Stimulated activated CD4-positive, alpha-beta T cell treated with anti-CD3 and anti-CD28 coated beads, Interleukin-2, amount 100 ng/mL, for 4 hours (primary cell): Measurements from ENCODE around the gene ENKD1.
A peak's percentile ranks its signal among the peaks of the same experiment; 100 is the strongest.
"Not testable (repeated sequence)": the region's sequence is repeated elsewhere in the genome, so short reads cannot be mapped to it uniquely, and the experiment has no call there.

Experiments used
- DNase-seq: peaks from one replicate; pipeline ENCODE4 v3.0.0-alpha.2; 2020; ENCODE audit warnings: low read depth

The ENKD1 gene, protein sequence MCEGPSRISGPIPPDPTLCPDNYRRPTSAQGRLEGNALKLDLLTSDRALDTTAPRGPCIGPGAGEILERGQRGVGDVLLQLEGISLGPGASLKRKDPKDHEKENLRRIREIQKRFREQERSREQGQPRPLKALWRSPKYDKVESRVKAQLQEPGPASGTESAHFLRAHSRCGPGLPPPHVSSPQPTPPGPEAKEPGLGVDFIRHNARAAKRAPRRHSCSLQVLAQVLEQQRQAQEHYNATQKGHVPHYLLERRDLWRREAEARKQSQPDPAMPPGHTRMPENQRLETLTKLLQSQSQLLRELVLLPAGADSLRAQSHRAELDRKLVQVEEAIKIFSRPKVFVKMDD

DNA sequence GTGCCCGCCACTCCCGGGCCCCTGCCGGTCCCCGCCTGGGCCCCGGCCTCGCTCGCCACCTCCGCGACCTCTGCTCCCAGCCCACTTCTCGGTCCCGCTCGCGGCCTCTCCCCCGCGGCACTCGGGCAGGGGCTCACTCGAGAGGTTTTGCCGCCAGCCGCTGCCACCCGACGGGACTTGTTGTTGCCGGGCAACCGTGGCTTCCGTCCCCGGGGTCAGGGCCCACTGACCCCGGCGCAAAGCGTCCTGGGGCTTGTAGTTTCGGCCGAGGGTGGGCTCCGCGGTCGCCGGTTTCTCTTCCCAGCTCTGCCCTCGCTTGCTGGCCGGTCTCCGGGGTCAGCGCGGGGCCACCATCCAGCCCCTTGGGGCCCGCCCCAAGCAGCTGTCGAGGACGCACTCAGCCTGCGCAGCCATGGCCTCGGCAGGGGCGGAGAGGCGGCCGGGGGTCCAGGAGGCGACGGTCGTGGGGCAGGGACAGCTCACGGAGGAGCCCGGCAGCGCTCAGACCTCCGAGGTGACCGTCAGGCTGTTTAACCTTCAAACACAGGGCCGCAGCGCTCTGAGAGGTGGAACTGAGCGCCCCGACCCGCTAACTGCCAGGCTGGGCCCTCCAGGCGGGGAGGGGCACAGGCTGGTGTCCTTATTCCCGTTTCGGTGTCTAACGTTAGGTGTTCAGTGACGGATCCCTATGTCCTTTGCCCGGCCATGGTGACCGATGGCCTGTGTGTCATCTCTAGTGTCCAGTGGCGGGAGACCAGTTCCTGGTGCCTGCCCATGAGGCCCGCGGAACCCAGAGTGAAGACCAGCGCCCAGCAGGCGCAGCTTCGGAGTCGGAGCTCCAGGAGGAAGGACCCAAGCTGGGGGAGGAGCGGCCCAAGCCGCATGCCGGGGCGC, at the start of gene ENKD1, which contains the start of gene C16orf86:
Gene ENKD1 (minus strand): TSS at position 192 of the 894 bp plus-strand sequence. CDS start 308 bp downstream, outside the sequence.
Gene C16orf86 (plus strand): TSS at position 256 of the 894 bp plus-strand sequence. CDS start 157 bp downstream, at position 413.
- DNase-seq, result peak; percentile 72

DNA sequence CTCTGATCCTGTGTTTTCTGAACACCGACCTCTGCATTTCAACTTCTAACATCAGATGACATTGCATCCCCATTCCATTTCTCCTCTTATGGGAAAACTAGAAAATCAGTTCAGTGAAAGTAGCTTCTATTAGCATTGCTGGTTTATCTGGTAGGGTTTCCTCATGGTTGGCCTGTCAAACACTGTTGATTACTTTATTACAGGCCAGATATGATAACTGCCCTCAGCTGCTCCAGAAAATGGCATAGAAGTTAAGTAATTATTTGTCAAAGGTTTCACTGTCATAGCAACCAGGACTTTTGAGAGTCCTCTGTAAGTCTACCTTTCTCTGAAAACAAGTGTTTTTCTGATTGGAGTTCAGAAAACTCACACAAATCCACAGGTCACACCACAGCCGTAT, 49.5 kb upstream of the ENKD1 start:
- no peak for DNase-seq

DNA sequence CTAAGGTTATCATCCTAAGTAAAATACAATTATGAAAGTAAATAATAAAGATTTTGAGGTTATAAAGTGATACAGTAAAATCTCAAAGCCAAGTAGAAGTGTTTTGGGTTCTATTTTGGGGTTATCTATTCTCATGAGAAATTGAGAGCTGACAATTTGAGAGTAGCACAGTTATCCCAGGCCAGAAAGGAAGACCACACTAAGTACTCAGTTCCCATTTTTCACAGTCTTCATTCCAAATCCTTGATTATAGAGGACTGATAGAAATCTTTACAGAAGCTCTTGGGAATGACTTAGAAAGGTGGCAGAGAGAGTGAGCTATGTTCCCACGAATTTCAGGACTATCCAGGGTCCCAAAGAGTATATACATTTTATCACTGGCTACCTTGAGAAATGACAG, 48.0 kb upstream of the ENKD1 start:
- no peak for DNase-seq

DNA sequence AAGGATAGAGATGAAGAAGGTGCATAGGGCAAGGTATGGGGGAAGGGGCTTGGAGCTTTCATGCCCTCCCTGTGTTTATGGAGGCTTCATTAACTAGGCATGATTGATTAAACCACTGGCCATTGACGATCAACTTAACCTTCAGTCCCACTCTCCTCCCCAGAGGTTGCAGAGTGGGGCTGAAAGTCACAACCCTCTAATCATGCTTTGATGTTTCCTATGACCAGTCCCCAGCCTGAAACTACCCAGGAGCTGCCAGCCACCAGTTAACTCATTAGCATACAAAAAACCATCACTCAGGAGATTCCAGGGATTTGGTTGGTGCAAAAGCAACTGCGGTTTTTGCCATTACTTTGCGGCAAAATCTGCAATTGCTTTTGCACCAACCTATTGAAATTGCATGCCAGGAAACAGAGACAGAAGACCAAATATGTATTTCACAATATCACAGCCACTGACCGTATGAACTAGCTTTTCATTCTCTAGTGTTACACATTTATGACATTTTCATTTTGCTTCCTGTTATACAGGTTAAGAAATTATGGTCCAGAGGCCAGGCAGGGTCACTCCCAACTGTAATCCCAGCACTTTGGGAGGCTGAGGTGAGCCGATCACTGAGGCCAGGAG, 47.2 kb upstream of the ENKD1 start:
- DNase-seq, result no peak

DNA sequence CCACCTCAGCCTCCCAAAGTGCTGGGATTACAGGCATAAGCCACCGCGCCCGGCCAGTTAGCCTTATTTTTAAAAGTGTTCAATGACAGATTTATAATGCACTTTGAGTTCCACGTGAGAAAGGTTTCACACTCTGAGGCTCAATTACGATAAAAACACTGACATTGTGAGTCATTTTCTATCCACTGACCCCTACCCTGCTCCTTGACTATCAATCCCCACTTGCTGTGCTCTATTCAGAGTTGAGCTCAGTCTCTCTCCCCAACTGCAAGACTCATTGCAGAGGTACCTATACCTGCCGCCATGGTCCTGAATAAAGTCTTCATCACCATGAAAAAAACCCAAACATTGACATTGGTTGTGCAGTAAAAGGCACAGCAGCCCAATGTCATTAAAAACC, 44.1 kb upstream of the ENKD1 start:
- no peak for DNase-seq

DNA sequence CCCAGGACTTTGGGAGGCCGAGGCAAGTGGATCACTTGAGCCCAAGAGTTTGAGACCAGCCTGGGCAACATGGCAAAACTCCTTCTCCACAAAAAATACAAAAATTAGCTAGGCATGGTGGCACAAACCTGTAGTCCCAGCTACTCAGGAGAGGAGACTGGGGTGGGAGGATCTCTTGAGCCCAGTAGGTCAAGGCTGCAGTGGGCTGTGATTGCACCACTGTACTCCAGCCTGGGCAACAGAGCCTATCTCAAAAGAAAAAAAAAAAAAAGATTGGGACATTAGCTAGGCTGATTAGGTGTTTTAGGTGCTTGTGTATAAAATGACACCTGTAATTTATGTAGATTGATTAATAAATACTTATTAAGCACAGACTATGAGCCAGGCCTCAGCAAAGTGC, 42.5 kb upstream of the ENKD1 start:
- no peak for DNase-seq

DNA sequence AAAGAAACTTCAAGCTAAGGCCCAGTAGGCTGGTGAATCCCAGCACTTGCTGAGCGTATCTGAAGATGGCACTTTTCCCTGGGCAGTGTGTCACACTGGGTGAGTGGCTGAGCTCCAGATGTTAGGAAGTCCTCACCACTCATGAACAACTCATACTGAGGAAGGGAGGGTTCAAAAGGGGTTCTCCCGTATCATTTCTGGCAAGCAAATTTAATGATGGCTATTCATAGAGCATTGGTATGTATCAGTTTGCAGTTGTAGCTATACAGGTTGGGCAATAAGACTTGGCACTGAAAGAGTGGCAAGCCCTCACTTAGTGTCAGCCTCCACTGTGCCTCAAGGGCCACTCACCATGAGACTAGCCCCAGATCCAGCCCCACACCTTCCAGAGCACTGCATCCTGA, 41.8 kb upstream of the ENKD1 start:
- no peak for DNase-seq

DNA sequence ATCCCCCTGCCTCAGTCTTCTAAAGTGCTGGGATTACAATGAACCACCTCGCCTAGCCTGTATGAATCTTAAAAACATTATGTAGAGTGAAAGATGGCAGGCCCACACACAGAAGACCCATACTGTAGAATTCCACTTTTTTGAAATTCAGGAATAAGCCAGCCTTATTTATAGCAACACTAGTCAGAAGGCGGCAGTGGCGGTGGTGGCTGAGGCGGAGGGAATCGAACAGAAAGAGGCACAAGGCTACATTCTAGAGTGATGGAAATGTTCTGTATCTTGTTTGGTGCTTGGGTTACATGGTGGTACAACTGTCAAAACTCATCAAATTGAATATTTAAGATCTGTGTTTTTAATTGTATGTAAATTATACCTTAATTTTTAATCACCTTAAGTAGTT, 41.2 kb upstream of the ENKD1 start:
- no peak for DNase-seq

DNA sequence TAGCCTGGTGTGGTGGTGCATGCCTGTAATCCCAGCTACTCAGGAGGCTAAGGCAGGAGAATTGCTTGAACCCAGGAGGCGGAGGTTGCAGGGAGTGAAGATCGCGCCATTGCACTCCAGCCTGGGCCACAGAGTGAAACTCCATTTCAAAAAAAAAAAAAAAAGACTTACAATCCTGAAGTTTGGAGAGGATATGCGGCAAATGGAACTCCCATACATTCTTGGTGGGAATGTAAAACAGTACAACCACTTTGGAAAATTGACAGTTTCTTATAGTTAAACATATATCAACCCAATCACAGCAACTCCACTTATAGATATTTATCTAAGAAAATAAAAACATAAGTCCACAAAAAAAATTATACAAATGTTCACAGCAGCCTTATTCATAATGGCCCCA, 40.7 kb upstream of the ENKD1 start:
- no peak for DNase-seq

DNA sequence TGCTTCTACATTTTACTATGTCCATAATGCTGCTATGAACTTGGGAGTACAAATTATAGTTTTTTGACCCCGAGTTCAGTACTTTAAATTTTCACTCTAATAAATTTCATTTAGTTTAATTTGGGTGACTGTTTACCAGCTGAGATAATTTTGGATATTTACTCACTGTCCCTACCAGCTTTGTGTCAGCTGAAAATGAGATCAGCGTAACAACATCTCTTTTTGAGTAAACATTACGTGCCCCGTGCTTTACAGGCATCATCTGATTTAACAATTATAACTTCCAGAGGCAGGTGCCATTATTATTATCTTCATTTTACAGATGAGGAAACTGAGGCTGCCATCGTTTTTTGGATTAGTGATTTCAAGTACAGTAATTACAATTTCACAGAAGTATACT, 37.6 kb upstream of the ENKD1 start:
- DNase-seq, result no peak

DNA sequence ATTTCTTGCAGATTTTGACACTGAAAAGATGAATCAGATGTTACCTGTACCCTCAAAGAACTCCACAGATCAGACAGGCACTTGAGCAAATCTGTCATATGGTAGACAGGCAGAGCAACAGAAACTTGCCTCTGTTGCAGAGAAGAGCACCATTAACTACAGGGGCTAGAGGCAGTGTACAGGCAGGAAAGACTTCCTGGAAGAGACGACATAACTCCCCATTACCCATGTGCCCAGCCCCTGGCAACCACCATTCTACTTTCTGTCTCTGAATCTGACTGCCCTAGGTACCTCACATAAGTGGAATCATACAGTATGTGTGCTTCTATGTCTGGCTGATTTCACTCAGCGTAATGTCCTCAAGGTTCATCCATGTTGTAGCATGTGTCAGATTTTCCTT, 37.1 kb upstream of the ENKD1 start:
- DNase-seq, result no peak

DNA sequence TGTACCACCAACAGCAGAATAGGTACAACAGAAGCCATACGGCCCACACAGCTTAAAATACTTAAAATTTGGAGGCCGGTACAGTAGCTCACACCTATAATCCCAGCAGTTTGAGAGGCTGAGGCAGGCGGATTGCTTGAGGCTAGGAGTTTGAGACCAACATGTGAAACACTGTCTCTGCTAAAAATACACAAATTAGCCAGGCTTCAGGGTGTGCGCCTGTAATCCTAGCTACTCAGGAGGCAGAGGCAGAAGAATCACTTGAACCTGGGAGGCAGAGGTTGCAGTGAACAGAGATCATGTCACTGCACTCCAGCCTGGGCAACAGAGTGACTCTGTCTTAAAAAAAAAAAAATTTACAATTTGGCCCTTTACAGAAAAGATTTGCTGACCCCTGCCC, 35.6 kb upstream of the ENKD1 start:
- DNase-seq, result no peak

DNA sequence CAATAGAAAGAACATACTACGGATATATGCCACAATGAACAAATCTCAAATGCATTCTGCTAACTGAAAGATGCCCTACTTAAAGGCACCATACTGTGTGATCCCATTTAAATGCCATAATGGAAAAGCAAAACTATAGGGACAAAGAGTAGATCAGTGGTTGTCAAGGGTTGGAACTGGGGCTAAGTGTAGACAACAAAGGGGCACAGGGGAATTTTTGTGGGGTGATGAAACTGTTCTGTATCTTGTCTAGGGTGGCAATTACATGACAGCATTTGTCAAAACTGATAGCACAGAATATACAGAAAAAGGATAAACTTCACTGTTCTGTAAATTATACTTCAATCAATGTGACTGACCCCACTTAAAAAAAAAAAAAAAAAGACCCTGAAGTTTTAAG, 34.9 kb upstream of the ENKD1 start:
- no peak for DNase-seq

DNA sequence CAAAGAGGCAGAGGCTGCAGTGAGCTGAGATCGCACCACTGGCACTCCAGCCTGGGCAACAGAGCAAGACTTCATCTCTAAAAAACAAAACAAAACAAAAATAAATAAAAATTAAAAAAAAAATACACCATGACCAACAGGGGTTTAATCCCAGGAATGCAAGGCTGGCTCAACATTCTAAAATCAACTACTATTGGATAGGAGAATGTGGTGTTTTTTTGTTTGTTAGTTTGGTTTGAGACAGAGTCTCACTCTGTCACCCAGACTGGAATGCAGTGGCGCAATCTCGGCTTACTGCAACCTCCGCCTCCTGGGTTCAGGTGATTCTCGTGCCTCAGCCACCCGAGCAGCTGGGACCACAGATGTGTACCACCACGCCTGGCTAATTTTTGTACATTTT, 32.7 kb upstream of the ENKD1 start:
- no peak for DNase-seq

DNA sequence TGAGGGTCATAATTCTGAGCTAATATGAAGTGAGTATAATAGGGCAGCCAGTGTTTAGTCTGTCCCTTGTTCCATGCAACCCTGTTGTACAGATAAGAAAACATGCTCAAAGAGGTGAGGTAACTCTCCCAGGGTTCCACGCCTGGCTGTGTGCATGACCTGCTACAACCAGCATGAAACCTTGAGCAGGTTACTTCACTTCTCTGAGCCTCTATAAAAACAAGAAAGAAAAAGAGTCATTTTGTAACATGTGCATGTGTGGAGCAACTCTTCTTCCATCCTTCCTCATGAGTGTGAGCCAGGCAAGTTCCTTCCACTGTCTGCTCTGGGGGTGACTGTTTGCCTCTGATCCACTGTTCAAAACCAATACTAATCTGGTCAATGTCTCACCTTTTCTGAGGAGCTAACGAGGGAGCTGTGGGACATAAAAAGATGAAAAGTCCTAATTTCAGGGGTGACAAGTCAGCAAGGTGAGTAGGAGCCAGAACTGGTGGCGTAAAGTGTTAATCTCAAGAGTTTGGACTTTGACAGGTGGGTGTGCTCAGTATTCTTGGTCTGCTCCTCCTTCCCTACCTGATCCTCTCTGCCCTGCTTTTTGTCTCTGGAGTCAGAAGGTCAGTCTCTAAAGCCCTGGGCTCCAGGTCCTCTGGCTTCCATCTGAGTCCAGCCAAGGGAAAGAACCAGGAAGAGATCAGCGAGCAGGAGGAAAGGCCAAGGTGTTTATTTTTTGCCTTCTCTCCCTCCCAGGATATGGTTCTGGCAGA, 31.1 kb upstream of the ENKD1 start:
- no peak for DNase-seq

DNA sequence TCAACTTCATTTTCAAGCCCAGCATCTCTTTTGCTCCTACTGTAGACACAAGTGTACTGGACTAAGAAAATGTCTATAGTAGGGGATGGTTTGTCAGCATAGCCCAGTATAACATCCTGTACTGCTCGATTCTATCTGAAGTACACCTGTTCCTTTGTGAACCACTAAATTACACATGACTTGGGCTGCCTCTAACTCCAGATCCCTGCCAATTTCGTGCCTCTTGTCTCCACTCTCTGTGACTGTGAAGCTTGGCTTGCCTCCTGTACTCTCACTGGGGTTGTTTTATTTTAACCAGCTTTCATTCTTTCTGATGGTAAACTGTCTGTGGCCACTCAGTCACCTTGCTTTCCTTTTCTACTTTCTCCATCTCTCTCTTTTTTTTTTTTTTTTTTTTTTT, 28.1 kb upstream of the ENKD1 start:
- DNase-seq, result no peak

DNA sequence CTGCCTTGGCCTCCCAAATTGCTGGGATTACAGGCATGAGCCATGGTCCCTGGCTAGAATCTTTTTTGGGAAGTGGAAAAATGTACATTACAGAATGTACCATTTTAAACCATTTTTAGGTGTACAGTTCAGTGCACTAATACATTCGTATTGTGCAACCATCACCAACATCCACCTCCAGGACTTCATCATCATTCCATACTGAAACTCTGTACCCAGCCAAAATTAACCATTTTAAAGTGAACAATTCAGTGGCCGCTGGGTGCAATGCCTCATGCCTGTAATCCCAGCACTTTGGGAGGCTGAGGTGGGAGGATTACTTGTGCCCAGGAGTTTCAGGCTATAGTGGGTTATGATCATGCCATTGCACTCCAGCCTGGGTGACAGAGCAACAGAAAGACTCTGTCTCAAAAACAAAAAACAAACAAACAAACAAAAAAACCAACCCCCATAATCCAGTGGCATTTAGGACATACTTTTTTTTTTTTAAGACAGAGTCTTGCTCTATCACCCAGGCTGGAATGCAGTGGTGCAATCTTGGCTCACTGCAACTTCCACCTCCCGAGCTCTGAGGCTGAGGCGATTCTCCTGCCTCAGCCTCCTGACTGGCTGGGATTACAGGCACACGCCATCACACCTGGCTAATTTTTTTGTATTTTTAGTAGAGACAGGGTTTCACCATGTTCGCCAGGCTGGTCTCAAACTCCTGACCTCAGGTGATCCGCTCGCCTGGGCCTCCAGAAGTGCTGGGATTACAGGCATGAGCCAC, 27.2 kb upstream of the ENKD1 start:
- DNase-seq, result not testable (repeated sequence)

DNA sequence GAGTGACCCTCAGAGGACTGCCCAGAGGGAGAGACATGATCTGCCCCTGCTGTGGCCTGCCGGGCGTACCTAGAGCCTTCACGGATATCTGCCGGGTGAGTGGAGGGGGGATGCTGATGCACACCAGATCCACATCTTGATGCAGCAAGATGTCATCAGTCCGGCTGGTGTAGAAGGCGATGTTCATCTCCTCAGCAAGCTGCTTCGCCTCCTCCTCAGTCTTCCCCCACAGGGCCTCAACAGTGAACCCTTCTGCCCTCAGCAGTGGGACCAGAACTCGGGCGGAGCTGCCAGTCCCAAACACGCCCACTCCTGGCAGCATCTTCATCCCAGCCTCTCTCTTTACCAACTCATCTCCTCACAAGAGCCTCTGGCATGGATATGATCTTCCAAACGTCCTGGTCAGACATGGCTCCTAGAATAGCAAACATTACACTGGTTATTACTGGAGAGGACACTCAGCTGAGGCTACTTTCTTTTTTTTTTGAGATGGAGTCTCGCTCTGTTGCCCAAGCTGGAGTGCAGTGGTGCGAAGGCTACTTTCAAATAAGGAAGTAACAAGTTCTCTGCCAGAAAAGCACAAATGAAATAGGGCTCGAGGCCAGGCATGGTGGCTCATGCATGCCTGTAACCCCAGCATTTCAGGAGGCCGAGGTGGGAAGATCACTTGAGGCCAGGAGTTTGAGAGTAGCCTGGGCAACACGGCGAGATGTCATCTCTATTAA, 19.0 kb upstream of the ENKD1 start:
- no peak for DNase-seq

DNA sequence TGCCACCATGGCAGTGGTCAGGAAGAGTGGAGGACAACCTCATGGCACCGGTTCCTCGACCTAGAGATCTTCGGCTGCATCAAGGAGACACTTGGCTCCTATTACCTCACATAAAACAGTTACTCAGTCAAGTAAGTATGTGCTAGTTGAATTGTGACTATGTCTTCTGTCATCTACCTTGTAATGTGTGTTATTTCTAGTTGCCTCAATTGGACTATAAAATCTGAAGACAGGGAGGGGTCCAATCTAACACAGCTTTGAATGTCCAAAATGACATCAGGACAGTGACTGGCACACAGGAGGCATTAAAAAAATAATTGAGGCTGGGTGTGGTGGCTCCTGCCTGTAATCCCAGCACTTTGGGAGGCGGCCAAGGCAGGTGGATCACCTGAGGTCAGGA, 17.2 kb upstream of the ENKD1 start:
- DNase-seq, result no peak
